M059J (cell line): ENCODE results near the gene ADCY5. TPM values are rescaled to one million over a fixed set of nuclear protein-coding genes. Genes with fewer than 3 reads are reported as not detected.

Source experiments
- DNase-seq: peaks from one replicate; pipeline ENCODE4 v3.0.0-alpha.2; 2012; ENCODE audit warnings: low read depth
- total RNA-seq: library from RNA; depleted of rRNA; stranded (reverse); fragments of >200 nt; shearing (Covaris generic); gene quantifications from 2 replicates; pipeline ENCODE4 v1.2.3, GENCODE V29; 2014

ADCY5 gene
- total RNA-seq, 1 experiment from 2014 or later: not detected

GRCh38 chr3:123342631-123343080 is 106.2 kb downstream of the ADCY5 start:
- DNase-seq: no peak

GRCh38 chr3:123341871-123342630 is 106.8 kb downstream of the ADCY5 start:
- no peak for DNase-seq

GRCh38 chr3:123340336-123340735 is 108.6 kb downstream of the ADCY5 start:
- no peak for DNase-seq

DNA sequence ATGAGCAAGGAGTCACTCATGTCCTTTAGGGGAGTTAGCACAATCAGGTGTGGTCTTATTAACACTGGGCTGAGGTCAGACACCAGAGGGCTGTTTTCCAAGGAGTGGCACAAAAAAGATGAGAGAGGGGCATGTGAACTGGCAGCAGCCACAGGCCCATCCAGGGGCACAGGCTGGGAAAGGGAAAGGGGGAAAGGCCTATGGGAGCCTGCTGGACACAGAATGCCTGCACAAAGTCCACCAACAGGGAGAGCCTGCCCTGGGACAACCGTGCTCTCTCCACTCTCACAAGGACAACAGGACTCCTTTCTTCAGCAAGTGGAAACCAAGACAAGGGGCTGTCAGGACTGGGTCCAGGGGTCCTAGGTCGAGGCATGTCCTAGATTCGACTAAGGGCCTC is 109.6 kb downstream of the ADCY5 start:
- no peak for DNase-seq

DNA sequence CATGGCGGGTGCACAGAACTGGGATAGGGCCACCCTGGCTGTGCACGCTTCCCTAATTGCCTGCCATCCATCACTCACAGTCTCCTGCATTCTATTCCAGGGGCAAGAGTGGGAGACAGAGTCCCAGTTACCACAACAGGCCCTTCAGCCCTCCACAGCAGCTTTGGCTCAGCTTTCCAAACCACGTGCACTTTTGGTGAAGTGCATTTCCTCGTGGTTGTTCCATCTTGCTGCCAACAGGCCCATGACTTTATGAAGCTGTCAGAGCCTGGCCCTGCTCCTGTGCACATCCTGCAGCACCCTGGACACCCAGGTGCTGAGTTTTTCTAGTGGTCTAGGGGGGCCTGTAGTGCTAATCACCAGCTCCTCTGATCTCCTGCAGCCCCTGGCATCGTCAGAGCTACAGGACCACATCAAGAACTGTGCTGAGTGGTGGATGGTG is 110.2 kb downstream of the ADCY5 start:
- no peak for DNase-seq

DNA sequence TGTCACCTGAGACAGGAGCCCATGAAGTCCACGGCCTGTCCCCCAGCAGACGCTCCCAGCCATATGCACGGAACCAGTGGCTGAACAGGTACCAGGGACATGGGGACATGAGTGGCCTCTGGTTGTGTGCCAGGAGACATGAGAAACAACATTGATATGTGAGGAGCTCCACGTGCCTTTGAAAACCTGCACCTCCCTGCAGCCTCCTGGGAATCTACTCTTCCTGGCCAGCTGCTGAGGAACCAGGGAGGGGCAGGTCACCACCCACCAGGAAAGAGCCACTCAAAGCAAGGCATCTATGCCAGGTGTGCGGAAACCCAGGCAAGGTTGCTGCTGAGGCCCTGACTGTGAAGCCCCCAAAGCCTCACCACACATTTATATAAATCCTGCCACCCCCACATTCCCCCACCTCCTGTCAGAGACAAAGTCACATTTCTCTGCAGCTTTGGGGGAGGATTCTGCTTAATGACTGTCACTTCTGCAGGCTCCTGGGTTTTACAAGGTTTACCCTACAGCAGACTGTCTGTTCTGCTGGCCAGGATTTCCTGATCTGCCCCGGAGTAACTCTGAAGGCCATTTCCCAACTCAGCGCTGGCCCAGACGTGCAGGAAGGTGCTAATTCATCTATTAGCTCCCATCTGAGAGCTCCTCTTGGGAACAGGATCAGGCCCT is 110.8 kb downstream of the ADCY5 start:
- DNase-seq: no peak

GRCh38 chr3:123337226-123337625 is 111.7 kb downstream of the ADCY5 start:
- no peak for DNase-seq

DNA sequence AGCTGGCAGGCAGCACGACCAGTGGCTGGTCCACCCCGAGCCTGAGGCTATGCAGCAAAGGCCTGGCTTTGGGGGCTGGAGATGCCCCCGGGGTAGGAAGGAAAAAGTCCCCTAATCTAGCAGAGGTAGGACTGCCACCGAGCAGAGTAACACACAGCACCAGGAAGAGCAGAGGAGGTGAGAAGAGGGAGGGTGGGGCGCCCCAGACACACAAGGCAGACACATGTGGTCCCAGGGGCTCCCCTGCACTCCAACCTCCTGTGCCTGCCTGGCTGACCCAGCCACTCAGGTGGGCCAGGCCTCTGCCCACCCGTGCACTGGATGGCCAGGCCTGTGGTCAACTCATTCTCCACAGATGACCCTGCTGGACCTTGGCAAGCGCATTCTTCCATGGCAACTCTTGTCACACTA is 112.4 kb downstream of the ADCY5 start:
- DNase-seq: no peak

DNA sequence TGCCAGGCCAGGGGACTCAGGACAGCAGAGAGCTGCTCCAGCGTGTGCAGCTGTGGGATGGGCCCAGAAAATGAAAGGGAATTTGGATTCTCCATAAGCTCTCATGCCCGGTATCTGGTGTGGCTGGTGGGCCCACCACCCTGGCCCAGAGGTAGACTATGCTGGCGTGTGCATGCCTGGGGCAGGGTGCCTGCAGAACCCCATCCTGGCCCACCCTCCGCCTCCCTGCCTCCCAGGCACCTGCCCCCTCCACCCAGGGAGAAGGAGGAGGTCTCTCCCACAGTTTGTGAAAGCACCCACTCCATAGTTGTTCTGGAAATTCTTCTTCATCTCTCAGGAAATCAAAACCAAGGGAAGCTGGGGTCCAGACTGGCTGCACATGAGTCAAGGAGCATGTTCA is 112.9 kb downstream of the ADCY5 start:
- DNase-seq: no peak

DNA sequence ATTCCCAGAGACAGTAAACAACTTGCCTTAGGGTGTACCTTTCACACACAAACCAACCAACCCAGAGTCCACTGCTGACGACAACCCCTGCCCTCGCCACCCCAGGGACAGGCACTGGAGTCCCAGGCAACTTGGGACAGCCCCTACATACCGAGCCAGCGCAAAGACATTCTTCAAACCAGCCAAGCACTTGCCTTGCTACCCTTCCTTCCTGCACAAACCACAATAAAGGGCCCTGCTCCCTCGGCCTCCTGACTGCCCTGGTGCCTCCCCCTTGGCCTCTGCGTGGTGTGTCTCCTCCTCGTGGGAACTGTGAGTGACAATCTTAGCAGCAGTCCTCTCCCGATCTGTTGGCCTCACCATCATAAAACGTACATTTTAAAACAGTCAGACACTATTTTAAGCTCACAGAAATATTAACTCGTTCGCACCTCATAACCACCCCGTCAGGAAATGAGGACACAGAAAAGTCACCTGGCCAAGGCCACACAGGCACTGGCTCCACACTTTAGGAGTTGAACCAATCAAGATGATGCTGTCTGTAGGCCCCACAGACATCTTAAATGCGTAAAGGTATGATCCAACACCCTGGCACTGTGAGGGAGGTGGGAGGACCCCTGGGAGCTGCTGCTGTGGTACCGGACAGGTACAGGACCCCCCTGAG is 113.8 kb downstream of the ADCY5 start:
- no peak for DNase-seq

DNA sequence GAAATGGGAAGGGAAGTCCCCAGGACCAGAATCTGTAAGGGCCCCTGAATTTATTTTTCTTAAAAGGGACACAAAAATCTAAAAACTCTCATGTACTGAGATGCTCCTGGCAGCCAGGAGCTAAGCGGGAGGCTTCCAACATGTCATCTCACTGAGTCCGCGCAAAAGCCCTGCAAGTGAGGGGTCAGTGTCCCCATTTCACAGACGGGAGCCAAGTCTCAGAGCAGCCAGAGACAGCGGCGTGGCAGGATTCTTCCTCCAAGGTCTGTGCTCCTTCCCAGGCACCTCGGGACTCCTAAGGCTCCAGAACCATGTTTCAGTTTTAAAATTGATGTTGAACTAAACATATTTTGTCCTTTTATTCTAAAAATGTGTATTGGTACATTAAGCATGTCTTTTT is 114.8 kb downstream of the ADCY5 start:
- DNase-seq: no peak

DNA sequence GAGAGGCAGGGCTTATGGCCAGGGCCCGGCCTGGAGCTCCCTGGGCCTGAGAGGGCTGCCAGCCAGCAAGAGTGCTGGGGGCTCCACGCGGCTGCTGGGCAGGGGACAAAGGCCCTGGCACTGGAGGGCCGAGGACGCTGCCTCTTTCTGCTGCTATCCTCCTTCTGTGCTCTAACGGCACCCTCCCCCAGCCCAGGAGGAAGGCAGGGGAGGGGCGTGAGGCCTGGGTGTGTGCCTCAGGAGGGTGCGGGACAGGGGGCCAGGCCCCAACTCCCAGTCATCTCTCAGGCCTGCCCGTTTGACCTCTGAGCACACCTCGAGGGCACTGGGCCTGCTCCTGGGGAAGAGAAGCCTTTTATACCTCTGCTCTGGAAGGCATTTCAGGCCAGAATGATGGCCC is 115.5 kb downstream of the ADCY5 start:
- DNase-seq: no peak

GRCh38 chr3:123332124-123332641 is 116.7 kb downstream of the ADCY5 start:
- DNase-seq: no peak

DNA sequence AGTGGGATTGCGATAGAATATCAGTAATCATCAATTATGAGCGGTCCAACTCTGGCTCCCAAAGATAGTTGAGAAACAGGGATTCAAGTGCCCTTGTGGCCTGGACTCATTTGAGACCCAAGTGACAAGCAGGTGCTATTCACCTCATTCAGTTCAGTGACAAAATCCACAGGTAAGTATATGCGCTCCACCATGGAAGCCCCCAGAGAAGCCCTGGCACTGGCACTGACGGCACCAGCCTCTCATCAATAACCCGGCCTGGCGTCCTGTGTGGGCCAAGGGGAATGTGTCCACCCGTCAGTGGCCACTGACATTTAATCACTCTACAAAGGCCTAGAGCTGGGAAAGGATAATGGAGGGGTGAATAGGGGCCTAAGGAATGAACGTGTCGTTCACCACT is 117.2 kb downstream of the ADCY5 start:
- DNase-seq: no peak

DNA sequence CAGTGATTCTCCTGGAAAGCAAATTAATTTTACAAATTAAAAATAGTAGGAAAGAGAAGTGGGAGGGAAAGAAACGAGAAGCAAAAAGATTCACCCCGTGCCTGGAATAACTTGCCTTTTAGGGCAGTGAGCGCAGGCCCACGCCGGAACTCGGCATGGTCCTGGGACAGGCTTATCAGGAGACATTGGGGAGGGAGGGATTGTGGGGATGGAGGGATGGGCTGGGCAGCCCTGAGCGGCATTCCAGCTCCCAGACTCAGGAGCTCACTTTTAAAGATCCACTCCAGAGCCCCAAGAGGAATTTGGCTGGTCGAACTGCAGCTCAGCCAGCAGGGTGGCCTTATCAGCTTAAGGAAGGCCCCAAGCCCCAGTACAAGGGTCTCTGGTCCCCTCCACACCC is 117.9 kb downstream of the ADCY5 start:
- DNase-seq: no peak

DNA sequence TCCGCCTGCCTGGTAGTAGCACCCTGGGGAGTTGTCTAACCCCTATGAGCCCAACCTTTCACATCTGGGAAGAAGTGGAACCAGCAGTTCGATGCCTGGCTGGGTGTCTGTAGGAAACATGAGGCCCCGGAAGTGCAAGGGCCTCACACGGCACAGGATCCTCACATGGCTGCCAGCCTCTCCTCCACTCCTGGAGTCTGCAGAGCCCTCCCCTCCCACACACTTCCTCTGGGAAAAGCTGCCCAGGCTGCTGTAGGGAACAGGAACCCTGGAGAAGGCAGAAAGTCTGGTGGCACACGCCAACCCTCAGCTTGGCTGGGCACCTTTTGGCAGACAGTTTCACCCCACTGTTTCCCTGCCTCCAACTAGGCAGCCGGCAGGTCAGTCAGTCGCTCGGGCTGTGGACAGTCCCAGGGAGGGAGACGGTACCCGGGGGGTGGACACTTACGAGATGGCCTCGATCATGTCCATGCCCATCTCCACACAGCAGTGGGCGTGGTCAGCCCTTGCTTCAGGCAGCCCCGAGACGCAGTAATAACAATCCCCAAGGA is 118.4 kb downstream of the ADCY5 start:
- no peak for DNase-seq

DNA sequence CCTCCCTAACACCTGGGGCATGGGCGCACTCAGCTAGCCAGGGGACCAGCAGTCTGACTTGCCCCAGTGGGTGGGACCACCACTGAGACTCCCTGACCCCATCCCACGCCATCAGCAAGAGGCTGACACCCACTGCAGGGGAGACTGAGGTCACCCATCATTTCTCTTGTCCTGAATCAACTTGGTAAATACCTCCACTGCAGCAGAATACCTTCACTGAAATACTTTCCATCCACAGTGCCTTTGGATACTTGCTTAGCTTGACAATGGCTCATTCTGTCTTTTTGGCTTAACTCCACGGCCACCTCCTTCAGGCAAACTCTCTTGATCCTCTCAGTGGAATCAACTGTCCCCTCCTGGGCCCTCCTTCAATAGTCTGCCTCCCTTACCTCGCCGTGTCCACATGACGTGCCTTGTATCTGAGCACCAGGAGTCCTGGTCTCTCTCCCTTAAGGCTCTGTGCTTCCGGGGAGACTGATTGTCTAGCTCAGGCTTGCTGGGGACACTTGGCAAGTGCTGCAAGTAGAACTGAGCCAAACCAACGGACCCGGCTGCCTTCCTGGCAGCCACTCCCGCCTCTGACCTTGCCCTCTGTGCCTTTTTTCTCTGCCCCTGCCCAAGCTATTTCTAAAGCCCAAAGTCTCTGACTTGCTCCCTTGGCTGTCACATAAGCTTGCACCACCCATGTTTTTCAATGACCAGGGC is 119.1 kb downstream of the ADCY5 start:
- DNase-seq: no peak

DNA sequence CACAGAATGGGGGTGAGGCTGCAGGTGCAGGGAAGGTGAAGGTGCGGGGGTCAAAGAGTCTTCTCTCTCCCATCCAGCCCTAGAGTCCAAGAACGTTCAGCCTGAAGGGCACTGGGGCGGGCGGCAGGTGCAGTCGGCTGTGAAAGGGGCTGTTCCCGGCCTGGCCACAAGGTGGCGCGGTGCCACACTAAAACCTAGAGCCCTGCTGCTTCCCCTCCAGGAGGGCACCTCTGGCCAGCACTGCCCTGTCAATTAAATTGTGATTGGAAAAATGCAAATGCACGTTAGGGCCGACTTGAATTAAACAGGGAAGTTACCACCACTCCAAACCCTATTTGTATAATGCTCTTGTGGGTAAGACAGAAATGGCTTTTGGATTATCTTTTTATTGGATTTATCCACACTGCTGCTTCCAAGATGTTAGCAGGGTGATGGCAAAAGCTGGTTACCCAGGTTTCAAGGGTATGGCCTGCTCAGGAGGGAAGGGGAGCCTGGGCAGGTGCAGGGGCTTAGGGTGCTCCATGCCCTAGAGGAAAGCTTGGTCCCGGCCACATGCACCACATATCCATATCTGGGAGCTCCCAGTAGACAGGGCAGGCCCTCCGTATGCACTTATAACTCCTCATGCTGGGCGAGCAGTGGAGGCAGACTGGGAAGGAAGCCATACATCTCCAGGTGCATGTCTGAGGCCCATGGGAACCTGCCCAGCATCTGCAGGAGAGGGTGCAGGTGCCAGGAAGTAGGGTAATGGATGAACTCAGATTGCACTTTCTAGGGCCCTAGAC is 119.8 kb downstream of the ADCY5 start:
- DNase-seq: peak; percentile 56

DNA sequence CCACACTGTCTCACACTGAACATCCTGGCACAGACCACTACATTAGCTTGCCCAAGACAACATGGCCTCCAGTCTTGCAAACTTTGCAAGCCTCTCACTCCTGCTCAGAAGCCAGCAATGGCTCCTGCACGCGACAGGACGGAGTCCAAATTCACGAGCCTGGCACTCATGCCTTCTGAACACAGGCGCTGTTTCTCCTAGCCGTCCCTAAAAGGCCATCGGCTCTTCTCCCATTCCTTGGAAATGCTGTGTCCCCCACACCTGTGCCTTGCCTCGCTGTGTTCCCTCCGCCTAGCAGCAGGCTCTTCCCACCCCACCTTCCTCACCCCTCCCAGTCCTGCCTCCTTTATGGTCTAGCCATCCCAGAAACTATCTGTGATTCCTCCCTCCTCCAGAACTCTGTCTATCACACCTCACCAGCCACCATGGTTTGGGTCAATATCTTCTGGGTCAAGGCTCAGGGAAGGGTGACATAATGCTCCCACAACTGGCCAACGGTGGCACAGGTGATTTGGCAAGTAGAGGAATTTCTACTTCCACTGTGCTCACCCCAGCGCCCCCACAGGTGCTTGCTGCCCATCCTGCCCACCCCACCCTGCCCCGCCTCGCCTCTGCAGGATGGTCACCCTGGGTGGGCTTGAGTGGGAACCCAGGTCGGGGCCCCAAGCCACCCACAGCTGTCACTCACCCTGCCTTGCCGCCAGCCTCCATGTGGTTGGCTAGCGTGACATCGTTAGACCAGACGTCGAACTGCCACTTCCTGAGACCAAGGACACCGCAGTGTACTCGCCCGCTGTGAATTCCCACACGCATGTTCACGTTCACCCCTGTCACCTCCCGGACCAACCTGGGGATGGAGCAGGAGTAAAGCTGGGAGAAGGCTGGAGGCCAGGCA is 120.7 kb downstream of the ADCY5 start:
- no peak for DNase-seq

GRCh38 chr3:123327480-123327879 is 121.4 kb downstream of the ADCY5 start:
- no peak for DNase-seq
